ENCODE measurements around the gene PKD2. TPM values are rescaled to one million over a fixed set of nuclear protein-coding genes. Genes with fewer than 3 reads are reported as not detected.
A peak's percentile ranks its signal among the peaks of the same experiment; 100 is the strongest.

The PKD2 gene
- polyA plus RNA-seq, 1 of the 3 experiments (the other 2 are of a cell fraction), result 44.6 TPM

DNA sequence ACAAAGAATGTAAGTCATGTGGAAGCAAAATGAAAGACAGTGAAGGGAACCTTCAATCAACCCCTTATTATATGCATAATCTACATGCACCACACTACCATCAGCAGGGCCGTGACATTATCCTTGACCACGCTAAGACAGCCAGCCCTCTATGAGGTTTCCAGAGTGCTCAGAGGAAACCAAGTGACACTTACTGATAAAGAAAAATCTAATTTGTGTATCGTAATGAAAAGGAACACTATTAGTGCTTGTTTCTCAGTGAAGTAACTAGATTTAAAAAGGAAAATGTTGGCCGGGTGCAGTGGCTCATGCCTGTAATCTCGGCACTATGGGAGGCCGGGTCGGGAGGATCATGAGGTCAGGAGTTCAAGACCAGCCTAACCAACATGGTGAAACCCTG is 94.6 kb downstream of the PKD2 start:
- peak; percentile 40 for DNase-seq
- ChIA-PET POLR2A (no interaction called here), CTCF (no interaction called here)
- Histone ChIP-seq H2AFZ (ENCODE audit: low read depth) (no peak overlapping the region), H3K9me3 (no peaks in the 10 kb centered on the region), H3F3A (replicated peaks; ENCODE audit: insufficient read depth) (peaks cover 15% of the 10 kb centered on the region), H3K79me2 (ENCODE audit: insufficient read depth) (no peaks in the 10 kb centered on the region), H3K9ac (no peak overlapping the region), H4K20me1 (ENCODE audit: insufficient read depth) (no peaks in the 10 kb centered on the region), H3K9me2 (no peaks in the 10 kb centered on the region), H3K27me3 (ENCODE audit: insufficient read depth) (no peaks in the 10 kb centered on the region), H3K4me3 (ENCODE audit: low read depth in 2 of 2, low read length in 1 of 2) (no peak overlapping the region), H3K27ac (ENCODE audit: low read depth in 2 of 2, low read length in 1 of 2) (no peak overlapping the region), H3K4me1 (ENCODE audit: control insufficient read depth in 1 of 2, insufficient read depth in 2 of 2, low read depth in 1 of 2, low read length in 1 of 2) (no peaks in the 10 kb centered on the region; a peak in 2 of 4 replicates), H3K36me3 (replicated peaks in 1 of 2; ENCODE audit: control insufficient read depth in 1 of 2, insufficient read depth in 2 of 2, low read length in 1 of 2) (no peaks in the 10 kb centered on the region), H3K4me2 (no peak overlapping the region)
- WGBS (ENCODE audit: low lambda C conversion rate), result 55% methylated on average over 7 of the region's 7 CpGs
- TF ChIP-seq GATA2 (CRISPR knock-in tag; IDR thresholded peaks at IDR 0.05), result peak; percentile 56
- TF ChIP-seq, protein P1, sequence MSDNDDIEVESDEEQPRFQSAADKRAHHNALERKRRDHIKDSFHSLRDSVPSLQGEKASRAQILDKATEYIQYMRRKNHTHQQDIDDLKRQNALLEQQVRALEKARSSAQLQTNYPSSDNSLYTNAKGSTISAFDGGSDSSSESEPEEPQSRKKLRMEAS (IDR thresholded peaks at IDR 0.05; ENCODE audit: low read depth), result no peak
- TF ChIP-seq EP300 (IDR thresholded peaks at IDR 0.05; ENCODE audit: borderline replicate concordance in 1 of 2, low read depth in 1 of 2, low read length in 1 of 2), result peak in 1 of 2 experiments; percentile 21; a peak in 1 of 4 replicates

DNA sequence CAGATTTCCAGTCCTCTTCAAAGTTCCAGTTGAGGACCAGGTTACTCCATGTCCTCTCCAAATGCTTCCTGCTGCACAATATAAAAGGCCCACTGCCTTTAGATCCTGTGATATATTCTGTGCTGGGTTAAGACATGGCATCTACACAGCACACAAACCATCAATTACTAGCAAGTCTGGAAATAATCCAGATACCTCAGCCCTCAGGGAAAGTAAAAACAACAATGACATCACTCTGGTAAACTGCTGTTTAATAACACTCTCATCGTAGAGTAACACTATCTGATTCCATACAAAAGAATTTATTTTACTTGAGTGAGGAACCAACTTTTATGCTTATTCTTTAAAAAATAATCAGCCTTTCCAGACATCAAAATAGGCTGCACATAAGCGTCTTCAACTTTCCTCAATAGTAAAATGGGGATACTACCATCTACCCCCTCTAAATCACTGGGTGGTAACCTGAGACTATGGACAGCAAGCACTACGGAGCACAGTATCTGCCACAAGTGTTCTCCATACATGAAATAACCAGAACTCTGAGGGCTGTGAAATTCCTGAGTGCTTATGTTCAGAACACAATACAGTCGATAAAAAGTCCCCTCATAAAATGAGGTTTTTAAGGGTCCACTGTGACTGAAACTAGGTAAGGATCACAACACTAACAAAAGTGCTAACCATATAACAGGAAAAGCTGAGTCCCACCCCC is 97.6 kb downstream of the PKD2 start:
- WGBS (ENCODE audit: low lambda C conversion rate), result 46% methylated on average over 4 of the region's 4 CpGs
- H3F3A ChIP-seq (replicated peaks; ENCODE audit: insufficient read depth), result peaks cover 16% of the 10 kb centered on the region
- no peak overlapping the region; the same call in 1 of the 2 replicates for H3K9ac ChIP-seq
- H3K9me3 ChIP-seq, result no peaks in the 10 kb centered on the region
- H2AFZ ChIP-seq (ENCODE audit: low read depth), result peak overlapping the region; percentile 32; the same call in 1 of the 2 replicates
- no peaks in the 10 kb centered on the region for H3K9me2 ChIP-seq
- H3K4me1 ChIP-seq (ENCODE audit: control insufficient read depth in 1 of 2, insufficient read depth in 2 of 2, low read depth in 1 of 2, low read length in 1 of 2), result peaks cover 0 to 2% of the 10 kb centered on the region in 2 experiments; a peak in 2 of 4 replicates
- no peak overlapping the region for H3K4me3 ChIP-seq (ENCODE audit: low read depth in 2 of 2, low read length in 1 of 2)
- H3K36me3 ChIP-seq (replicated peaks in 1 of 2; ENCODE audit: control insufficient read depth in 1 of 2, insufficient read depth in 2 of 2, low read length in 1 of 2), result no peaks in the 10 kb centered on the region
- H3K4me2 ChIP-seq, result peak overlapping the region; percentile 45
- no peaks in the 10 kb centered on the region for H3K79me2 ChIP-seq (ENCODE audit: insufficient read depth)
- no peaks in the 10 kb centered on the region for H3K27me3 ChIP-seq (ENCODE audit: insufficient read depth)
- POLR2A ChIA-PET, result no interaction called here
- DNase-seq, result peak; percentile 41
- H4K20me1 ChIP-seq (ENCODE audit: insufficient read depth), result no peaks in the 10 kb centered on the region
- H3K27ac ChIP-seq (ENCODE audit: low read depth in 2 of 2, low read length in 1 of 2), result peak overlapping the region in 1 of 2 experiments; percentile 65; a peak in 2 of 4 replicates
- CTCF ChIA-PET, result no interaction called here
- TF ChIP-seq, protein P2, sequence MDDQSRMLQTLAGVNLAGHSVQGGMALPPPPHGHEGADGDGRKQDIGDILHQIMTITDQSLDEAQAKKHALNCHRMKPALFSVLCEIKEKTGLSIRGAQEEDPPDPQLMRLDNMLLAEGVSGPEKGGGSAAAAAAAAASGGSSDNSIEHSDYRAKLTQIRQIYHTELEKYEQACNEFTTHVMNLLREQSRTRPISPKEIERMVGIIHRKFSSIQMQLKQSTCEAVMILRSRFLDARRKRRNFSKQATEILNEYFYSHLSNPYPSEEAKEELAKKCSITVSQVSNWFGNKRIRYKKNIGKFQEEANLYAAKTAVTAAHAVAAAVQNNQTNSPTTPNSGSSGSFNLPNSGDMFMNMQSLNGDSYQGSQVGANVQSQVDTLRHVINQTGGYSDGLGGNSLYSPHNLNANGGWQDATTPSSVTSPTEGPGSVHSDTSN (IDR thresholded peaks at IDR 0.05), result peak; percentile 67
- TF ChIP-seq GABPA (IDR thresholded peaks at IDR 0.05; ENCODE audit: low read depth) (no peak), EZH2phosphoT487 (IDR thresholded peaks at IDR 0.05; ENCODE audit: borderline replicate concordance, low read depth) (no peak), MXI1 (IDR thresholded peaks at IDR 0.05; ENCODE audit: low read depth, low read length) (no peak), RXRA (IDR thresholded peaks at IDR 0.05; ENCODE audit: borderline replicate concordance, low read depth) (no peak), FOXM1 (IDR thresholded peaks at IDR 0.05; ENCODE audit: low read depth) (no peak), TAF1 (IDR thresholded peaks at IDR 0.05; ENCODE audit: borderline replicate concordance, low read depth, low read length) (no peak), RFX5 (IDR thresholded peaks at IDR 0.05; ENCODE audit: low read length) (no peak), GATA2 (CRISPR knock-in tag; IDR thresholded peaks at IDR 0.05) (peak; percentile 62), ELF1 (IDR thresholded peaks at IDR 0.05) (no peak), YY1 (IDR thresholded peaks at IDR 0.05; ENCODE audit: low read depth) (no peak), TEAD4 (IDR thresholded peaks at IDR 0.05; ENCODE audit: borderline replicate concordance, insufficient read depth) (no peak), NRF1 (IDR thresholded peaks at IDR 0.05; ENCODE audit: low read depth, low read length) (no peak)
- TF ChIP-seq, protein P3, sequence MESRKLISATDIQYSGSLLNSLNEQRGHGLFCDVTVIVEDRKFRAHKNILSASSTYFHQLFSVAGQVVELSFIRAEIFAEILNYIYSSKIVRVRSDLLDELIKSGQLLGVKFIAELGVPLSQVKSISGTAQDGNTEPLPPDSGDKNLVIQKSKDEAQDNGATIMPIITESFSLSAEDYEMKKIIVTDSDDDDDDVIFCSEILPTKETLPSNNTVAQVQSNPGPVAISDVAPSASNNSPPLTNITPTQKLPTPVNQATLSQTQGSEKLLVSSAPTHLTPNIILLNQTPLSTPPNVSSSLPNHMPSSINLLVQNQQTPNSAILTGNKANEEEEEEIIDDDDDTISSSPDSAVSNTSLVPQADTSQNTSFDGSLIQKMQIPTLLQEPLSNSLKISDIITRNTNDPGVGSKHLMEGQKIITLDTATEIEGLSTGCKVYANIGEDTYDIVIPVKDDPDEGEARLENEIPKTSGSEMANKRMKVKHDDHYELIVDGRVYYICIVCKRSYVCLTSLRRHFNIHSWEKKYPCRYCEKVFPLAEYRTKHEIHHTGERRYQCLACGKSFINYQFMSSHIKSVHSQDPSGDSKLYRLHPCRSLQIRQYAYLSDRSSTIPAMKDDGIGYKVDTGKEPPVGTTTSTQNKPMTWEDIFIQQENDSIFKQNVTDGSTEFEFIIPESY (IDR thresholded peaks at IDR 0.05; ENCODE audit: borderline replicate concordance, low read depth), result no peak
- TF ChIP-seq, protein P4, sequence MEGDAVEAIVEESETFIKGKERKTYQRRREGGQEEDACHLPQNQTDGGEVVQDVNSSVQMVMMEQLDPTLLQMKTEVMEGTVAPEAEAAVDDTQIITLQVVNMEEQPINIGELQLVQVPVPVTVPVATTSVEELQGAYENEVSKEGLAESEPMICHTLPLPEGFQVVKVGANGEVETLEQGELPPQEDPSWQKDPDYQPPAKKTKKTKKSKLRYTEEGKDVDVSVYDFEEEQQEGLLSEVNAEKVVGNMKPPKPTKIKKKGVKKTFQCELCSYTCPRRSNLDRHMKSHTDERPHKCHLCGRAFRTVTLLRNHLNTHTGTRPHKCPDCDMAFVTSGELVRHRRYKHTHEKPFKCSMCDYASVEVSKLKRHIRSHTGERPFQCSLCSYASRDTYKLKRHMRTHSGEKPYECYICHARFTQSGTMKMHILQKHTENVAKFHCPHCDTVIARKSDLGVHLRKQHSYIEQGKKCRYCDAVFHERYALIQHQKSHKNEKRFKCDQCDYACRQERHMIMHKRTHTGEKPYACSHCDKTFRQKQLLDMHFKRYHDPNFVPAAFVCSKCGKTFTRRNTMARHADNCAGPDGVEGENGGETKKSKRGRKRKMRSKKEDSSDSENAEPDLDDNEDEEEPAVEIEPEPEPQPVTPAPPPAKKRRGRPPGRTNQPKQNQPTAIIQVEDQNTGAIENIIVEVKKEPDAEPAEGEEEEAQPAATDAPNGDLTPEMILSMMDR (IDR thresholded peaks at IDR 0.05), result no peak
- TF ChIP-seq, protein P5, sequence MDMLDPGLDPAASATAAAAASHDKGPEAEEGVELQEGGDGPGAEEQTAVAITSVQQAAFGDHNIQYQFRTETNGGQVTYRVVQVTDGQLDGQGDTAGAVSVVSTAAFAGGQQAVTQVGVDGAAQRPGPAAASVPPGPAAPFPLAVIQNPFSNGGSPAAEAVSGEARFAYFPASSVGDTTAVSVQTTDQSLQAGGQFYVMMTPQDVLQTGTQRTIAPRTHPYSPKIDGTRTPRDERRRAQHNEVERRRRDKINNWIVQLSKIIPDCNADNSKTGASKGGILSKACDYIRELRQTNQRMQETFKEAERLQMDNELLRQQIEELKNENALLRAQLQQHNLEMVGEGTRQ (IDR thresholded peaks at IDR 0.05; ENCODE audit: borderline replicate concordance, low read depth, low read length), result no peak
- TF ChIP-seq, protein P6, sequence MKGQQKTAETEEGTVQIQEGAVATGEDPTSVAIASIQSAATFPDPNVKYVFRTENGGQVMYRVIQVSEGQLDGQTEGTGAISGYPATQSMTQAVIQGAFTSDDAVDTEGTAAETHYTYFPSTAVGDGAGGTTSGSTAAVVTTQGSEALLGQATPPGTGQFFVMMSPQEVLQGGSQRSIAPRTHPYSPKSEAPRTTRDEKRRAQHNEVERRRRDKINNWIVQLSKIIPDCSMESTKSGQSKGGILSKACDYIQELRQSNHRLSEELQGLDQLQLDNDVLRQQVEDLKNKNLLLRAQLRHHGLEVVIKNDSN (IDR thresholded peaks at IDR 0.05; ENCODE audit: borderline replicate concordance, low read depth), result no peak
- TF ChIP-seq, protein P1 (IDR thresholded peaks at IDR 0.05; ENCODE audit: low read depth), result no peak

Data from SK-N-SH (cell line).